ENCODE data around the gene DENR.

The DENR gene

GRCh38 chr12:122820138-122820537, 67.5 kb downstream of the DENR start:
- no peak for DNase-seq (ENCODE audit: low spot score)

All from left forelimb (tissue), 1 donor.